H1 (cell line): ENCODE data around the gene FLRT2. TPM values are rescaled to one million over a fixed set of nuclear protein-coding genes. Genes with fewer than 3 reads are reported as not detected.
A peak's percentile ranks its signal among the peaks of the same experiment; 100 is the strongest.

ENCODE experiments used
- CTCF ChIA-PET: fragments of 300-600 bp; sonication (Branson Sonifier 250); formaldehyde crosslinking; loops from one replicate; lab custom pipeline; 2021; ENCODE audit not compliant: partially characterized antibody; lab: Charles Lee
- POLR2A ChIA-PET: fragments of 300-600 bp; sonication (Branson Sonifier 250); formaldehyde crosslinking; loops from one replicate; lab custom pipeline; 2021; ENCODE audit warnings: inconsistent platforms; ENCODE audit not compliant: partially characterized antibody; lab: Charles Lee
- DNase-seq, 2 experiments: peaks; one replicate each; pipeline versions ENCODE4 v3.0.0 to v3.0.0-alpha.2; 2010 to 2022; ENCODE audit warnings: low spot score in 2 of 2, low read depth in 1 of 2, mixed read lengths in 1 of 2
- FAIRE-seq: peaks from 2 replicates; lab custom pipeline; 2011; peaks lifted over from hg19 to GRCh38; lab: Jason Lieb, UNC
- H2AFZ ChIP-seq: 2 replicates; pipeline ENCODE4 v1.8.1; 2012; ENCODE audit warnings: low read length, inconsistent platforms
- H2AK5ac ChIP-seq: 2 replicates; pipeline ENCODE4 v1.6.1; 2013; ENCODE audit warnings: low read depth, low read length
- H2BK120ac ChIP-seq: replicated peaks from 2 replicates; pipeline ENCODE3; 2013; ENCODE audit warnings: low read depth, low read length, inconsistent platforms
- H2BK12ac ChIP-seq: 2 replicates; pipeline ENCODE4 v1.6.1; 2013; ENCODE audit warnings: low read depth, low read length
- H2BK15ac ChIP-seq: 2 replicates; pipeline ENCODE4 v1.6.1; 2013; ENCODE audit warnings: low read length
- H2BK20ac ChIP-seq: 2 replicates; pipeline ENCODE4 v1.6.1; 2013; ENCODE audit warnings: low read length
- H2BK5ac ChIP-seq: 2 replicates; pipeline ENCODE4 v1.6.1; 2013; ENCODE audit warnings: low read depth, low read length
- H3K14ac ChIP-seq: 2 replicates; pipeline ENCODE4 v1.6.1; 2013; ENCODE audit warnings: inconsistent platforms; ENCODE audit not compliant: insufficient read length
- H3K18ac ChIP-seq: 2 replicates; pipeline ENCODE4 v1.6.1; 2013; ENCODE audit warnings: low read length; ENCODE audit errors: extremely low read depth
- H3K23ac ChIP-seq: 2 replicates; pipeline ENCODE4 v1.6.1; 2013; ENCODE audit warnings: inconsistent platforms; ENCODE audit not compliant: insufficient read length
- H3K23me2 ChIP-seq: 2 replicates; pipeline ENCODE4 v1.6.1; 2013; ENCODE audit warnings: low read depth, low read length
- H3K27ac ChIP-seq: 2 replicates; pipeline ENCODE4 v1.6.1; 2011; ENCODE audit warnings: low read depth, low read length, inconsistent platforms
- H3K27me3 ChIP-seq, 4 experiments: replicated peaks in 1 of 4; 1 replicate in 1 of 4; 2 replicates in 3 of 4; pipeline versions ENCODE4 v1.6.1 to v1.8.1; 2011 to 2013; ENCODE audit warnings: low read length in 3 of 4, mild to moderate bottlenecking in 3 of 4, inconsistent platforms in 2 of 4, mixed read lengths in 2 of 4, moderate library complexity in 1 of 4; ENCODE audit not compliant: control insufficient read depth in 3 of 4, insufficient read depth in 3 of 4; ENCODE audit errors: extremely low read depth in 1 of 4
- H3K36me3 ChIP-seq, 4 experiments: 2 replicates each; pipeline versions ENCODE4 v1.6.1 to v1.8.1; 2011 to 2013; ENCODE audit warnings: mild to moderate bottlenecking in 4 of 4, low read length in 3 of 4, moderate library complexity in 2 of 4, control low read depth in 1 of 4, inconsistent platforms in 1 of 4; ENCODE audit not compliant: insufficient read depth in 4 of 4, control insufficient read depth in 2 of 4
- H3K4ac ChIP-seq: replicated peaks from 2 replicates; pipeline ENCODE3; 2013; ENCODE audit warnings: low read length, low read depth, mixed read lengths, inconsistent platforms; ENCODE audit not compliant: insufficient read length
- H3K4me1 ChIP-seq, 4 experiments: replicated peaks in 1 of 4; 1 replicate in 1 of 4; 2 replicates in 3 of 4; pipeline versions ENCODE4 v1.6.1 to v1.8.1; 2011 to 2013; ENCODE audit warnings: low read length in 3 of 4, inconsistent platforms in 2 of 4, mixed read lengths in 1 of 4; ENCODE audit not compliant: insufficient read depth in 4 of 4, control insufficient read depth in 3 of 4
- H3K4me2 ChIP-seq, 2 experiments: 2 replicates each; pipeline versions ENCODE4 v1.6.1 to v1.8.1; 2011 to 2013; ENCODE audit warnings: low read depth in 2 of 2, low read length in 2 of 2, control low read depth in 1 of 2, inconsistent platforms in 1 of 2, mild to moderate bottlenecking in 1 of 2; ENCODE audit not compliant: insufficient read depth in 1 of 2
- H3K4me3 ChIP-seq, 4 experiments: fragments of 200-600, 300-600 bp in 1 of 4; sonication (generic), shearing (Covaris generic), sonication (Bioruptor Twin) in 1 of 4; 2 replicates each; pipeline versions ENCODE4 v1.5.1 to v1.8.1; 2011 to 2016; ENCODE audit warnings: low read length in 4 of 4, low read depth in 3 of 4, control low read depth in 2 of 4, inconsistent platforms in 2 of 4, mild to moderate bottlenecking in 2 of 4, mixed read lengths in 1 of 4, moderate library complexity in 1 of 4; ENCODE audit not compliant: insufficient read depth in 2 of 4; ENCODE audit errors: extremely low read depth in 1 of 4
- H3K56ac ChIP-seq: replicated peaks from 2 replicates; pipeline ENCODE3; 2013; ENCODE audit warnings: low read depth, mild to moderate bottlenecking, mixed read lengths, low read length, inconsistent platforms; ENCODE audit not compliant: insufficient read length
- H3K79me1 ChIP-seq: 2 replicates; pipeline ENCODE4 v1.6.1; 2013; ENCODE audit warnings: low read depth, low read length, control low read depth
- H3K79me2 ChIP-seq, 2 experiments: 2 replicates each; pipeline versions ENCODE4 v1.6.1 to v1.8.1; 2012 to 2013; ENCODE audit warnings: low read length in 2 of 2, mild to moderate bottlenecking in 2 of 2, inconsistent platforms in 1 of 2; ENCODE audit not compliant: insufficient read depth in 2 of 2, control insufficient read depth in 1 of 2
- H3K9ac ChIP-seq, 4 experiments: replicated peaks in 1 of 4; 1 replicate in 1 of 4; 2 replicates in 3 of 4; pipeline versions ENCODE4 v1.6.1 to v1.8.1; 2011 to 2013; ENCODE audit warnings: low read depth in 3 of 4, low read length in 3 of 4, control low read depth in 2 of 4, mild to moderate bottlenecking in 2 of 4, moderate library complexity in 2 of 4, inconsistent platforms in 1 of 4; ENCODE audit errors: extremely low read depth in 1 of 4
- H3K9me3 ChIP-seq, 2 experiments: 2 replicates each; pipeline versions ENCODE4 v1.6.1 to v1.8.1; 2012 to 2013; ENCODE audit warnings: mild to moderate bottlenecking in 2 of 2, moderate library complexity in 2 of 2, control low read depth in 1 of 2, inconsistent platforms in 1 of 2, low read depth in 1 of 2, low read length in 1 of 2, mixed read lengths in 1 of 2; ENCODE audit not compliant: insufficient read depth in 2 of 2
- H4K20me1 ChIP-seq, 2 experiments: replicated peaks in 1 of 2; 2 replicates each; pipeline versions ENCODE3 to v1.8.1; 2011 to 2013; ENCODE audit warnings: inconsistent platforms in 2 of 2, low read length in 2 of 2, mild to moderate bottlenecking in 1 of 2; ENCODE audit not compliant: insufficient read depth in 2 of 2, control insufficient read depth in 1 of 2
- H4K5ac ChIP-seq: 2 replicates; pipeline ENCODE4 v1.6.1; 2013; ENCODE audit warnings: low read length, low read depth, mixed read lengths, inconsistent platforms; ENCODE audit not compliant: insufficient read length
- H4K8ac ChIP-seq: 2 replicates; pipeline ENCODE4 v1.8.0; 2013; ENCODE audit warnings: mild to moderate bottlenecking, moderate library complexity, low read length, inconsistent platforms; ENCODE audit not compliant: insufficient read depth; ENCODE audit errors: extremely low read depth
- H4K91ac ChIP-seq: replicated peaks from 2 replicates; pipeline ENCODE3; 2013; ENCODE audit warnings: low read length, mixed read lengths, inconsistent platforms; ENCODE audit not compliant: insufficient read length
- BACH1 ChIP-seq: IDR thresholded peaks from 2 replicates; pipeline ENCODE4 v1.6.1; 2012; ENCODE audit warnings: low read length, improper control_type of control experiment
- CBX8 ChIP-seq: fragments of 300-800, 300-1000 bp; sonication (generic); IDR thresholded peaks from 2 replicates; pipeline ENCODE4 v1.7.1; 2016; ENCODE audit warnings: low read depth, low read length, borderline replicate concordance
- CEBPB ChIP-seq: IDR thresholded peaks from 2 replicates; pipeline ENCODE4 v1.6.1; 2012; ENCODE audit warnings: low read depth, low read length
- CREB1 ChIP-seq: IDR thresholded peaks from 2 replicates; pipeline ENCODE4 v1.6.1; 2012; ENCODE audit warnings: inconsistent platforms
- CTBP2 ChIP-seq: IDR thresholded peaks from 2 replicates; pipeline ENCODE4 v1.7.0; 2011; ENCODE audit warnings: borderline replicate concordance, mild to moderate bottlenecking, moderate library complexity, mixed read lengths, low read length; ENCODE audit not compliant: insufficient read depth, insufficient read length
- JUN ChIP-seq: IDR thresholded peaks from 2 replicates; pipeline ENCODE4 v1.6.1; 2011; ENCODE audit warnings: low read depth, mild to moderate bottlenecking, improper control_type of control experiment, low read length
- POLR2A ChIP-seq, 2 experiments: IDR thresholded peaks; 1 replicate in 1 of 2; 2 replicates in 1 of 2; pipeline ENCODE4 v1.6.1; 2011; ENCODE audit warnings: low read depth in 2 of 2, low read length in 2 of 2, mild to moderate bottlenecking in 2 of 2; ENCODE audit errors: control extremely low read depth in 1 of 2
- RFX5 ChIP-seq: IDR thresholded peaks from 2 replicates; pipeline ENCODE4 v1.6.1; 2011; ENCODE audit warnings: low read depth, low read length, improper control_type of control experiment, borderline replicate concordance
- SRF ChIP-seq: IDR thresholded peaks from 2 replicates; pipeline ENCODE4 v1.6.1; 2011; ENCODE audit warnings: mild to moderate bottlenecking, low read depth, low read length, moderate library complexity
- SUZ12 ChIP-seq: fragments of 200-600 bp; sonication (generic); IDR thresholded peaks from 2 replicates; pipeline ENCODE4 v1.6.1; 2012; ENCODE audit warnings: mild to moderate bottlenecking, inconsistent platforms, low read length, moderate library complexity, mixed read lengths
- WGBS, 2 experiments: shearing (Covaris generic) in 1 of 2; methylation state at CpG; one replicate each; pipeline versions ENCODE4 v1.1.6 to v1.1.7; 2013 to 2015; ENCODE audit warnings: low lambda C conversion rate in 2 of 2, mixed read lengths in 2 of 2, inconsistent platforms in 1 of 2, low coverage in 1 of 2, missing lambda C conversion rate in 1 of 2; ENCODE audit not compliant: insufficient replicate concordance in 2 of 2, insufficient coverage in 1 of 2, insufficient read length in 1 of 2; ENCODE audit errors: extremely low coverage in 1 of 2, missing lambda C conversion rate in 1 of 2; 5-methylcytosine and 5-hydroxymethylcytosine counted together
- polyA plus RNA-seq, 7 experiments: library from polyadenylated mRNA; depleted of rRNA in 3 of 7; stranded (reverse) in 5 of 7; unstranded in 2 of 7; fragments of >200 nt in 5 of 7; fragments of 200-250 nt in 2 of 7; gene quantifications; 1 replicate in 5 of 7; 2 replicates in 1 of 7; 4 replicates in 1 of 7; pipeline versions ENCODE4 v1.2.1 to v1.2.3, GENCODE V29; 2011 to 2013; ENCODE audit warnings: missing spikeins in 2 of 7, mixed read lengths in 2 of 7
- total RNA-seq: library from RNA; stranded (reverse); fragmentation: NEBNext Ultra II Directional; extraction: Animal tissue kit (Norgen Biotek cat#: 25700); gene quantifications from 2 replicates; pipeline ENCODE4 v1.2.1, GENCODE V29; 2021
- TF ChIP-seq, protein P1 (sequence below): IDR thresholded peaks from 2 replicates; pipeline ENCODE4 v1.6.1; 2011; ENCODE audit warnings: low read length, improper control_type of control experiment
- TF ChIP-seq, protein P2 (sequence below): IDR thresholded peaks from 2 replicates; pipeline ENCODE4 v1.6.1; 2012; ENCODE audit warnings: inconsistent platforms

FLRT2 gene
- total and polyA plus RNA-seq, 2 of the 8 experiments (the other 6 are each of a cell fraction or from before 2014, with no cell fraction given): 2.4 to 6.9 TPM

DNA sequence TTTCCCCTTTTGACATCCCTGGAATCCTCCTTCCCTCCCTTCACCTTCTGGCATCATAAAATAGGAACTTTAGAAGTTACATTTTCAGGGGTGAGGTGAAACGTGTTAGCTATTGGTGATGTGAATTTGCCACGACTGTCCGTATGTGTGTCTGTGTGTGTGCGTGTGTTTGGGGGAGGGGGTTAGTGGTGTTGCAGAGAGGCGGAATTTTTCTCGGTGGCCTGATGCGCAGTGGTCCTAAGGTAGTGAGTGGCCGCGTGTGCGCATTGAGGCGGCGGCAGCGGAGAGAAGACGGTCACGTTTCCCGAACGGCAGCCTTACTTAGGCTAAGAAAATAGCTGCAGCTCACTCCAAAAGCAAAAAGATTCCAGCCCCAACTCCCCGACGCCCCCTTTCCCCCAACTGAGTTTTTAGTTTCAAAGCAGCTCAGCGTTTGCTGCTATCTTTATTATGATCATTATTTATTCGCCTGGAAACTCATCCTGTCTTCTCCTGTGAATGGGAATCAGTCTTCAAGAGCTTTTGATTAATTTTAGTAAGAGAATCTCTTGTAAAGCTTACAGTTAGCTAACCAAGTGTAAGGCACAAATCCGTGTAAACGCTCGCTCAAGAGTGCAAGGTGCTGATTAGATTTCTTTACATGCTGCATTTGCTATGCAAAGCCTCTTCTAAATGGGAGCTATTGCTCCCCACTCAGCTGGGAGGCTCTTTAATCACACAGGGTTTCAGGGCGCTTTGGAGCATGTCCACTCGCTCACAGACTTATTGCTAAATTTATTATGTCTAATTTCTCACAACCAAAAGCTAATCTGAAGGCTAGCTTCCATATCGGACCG, 4.7 kb downstream of the FLRT2 start:
- peaks cover 20 to 50% (median 41%) of the 10 kb centered on the region in 4 experiments for H3K27me3 ChIP-seq
- H3K4me3 ChIP-seq: peak overlapping the region; percentile 62 to 76 (median 68)
- no peak overlapping the region for H3K27ac ChIP-seq
- no peak overlapping the region for H2BK20ac ChIP-seq
- no peak overlapping the region for H4K91ac ChIP-seq
- peaks cover 3 to 32% (median 14%) of the 10 kb centered on the region in 4 experiments for H3K4me1 ChIP-seq
- FAIRE-seq (no peak), DNase-seq (no peak)
- H2AFZ ChIP-seq: no peak overlapping the region
- peaks cover 37% of the 10 kb centered on the region for H3K23me2 ChIP-seq
- no peaks in the 10 kb centered on the region for H3K79me1 ChIP-seq
- H3K36me3 ChIP-seq: no peaks in the 10 kb centered on the region
- no peak overlapping the region for H4K5ac ChIP-seq
- no peak overlapping the region for H2BK5ac ChIP-seq
- no peak overlapping the region for H3K23ac ChIP-seq
- H3K9ac ChIP-seq: no peak overlapping the region
- H3K79me2 ChIP-seq: no peaks in the 10 kb centered on the region
- H3K14ac ChIP-seq: no peak overlapping the region
- WGBS, 2 experiments: 2% methylated on average over 21 of the region's 28 CpGs; no CpG with 5 or more reads in 1 of the 2 experiments
- peaks cover 2 to 3% of the 10 kb centered on the region in 2 experiments for H4K20me1 ChIP-seq
- no peak overlapping the region for H2AK5ac ChIP-seq
- no peak overlapping the region; the same call in 1 of the 2 replicates for H2BK12ac ChIP-seq
- no peak overlapping the region for H3K18ac ChIP-seq
- POLR2A ChIA-PET: no interaction called here
- H3K56ac ChIP-seq: no peak overlapping the region
- H2BK120ac ChIP-seq: no peak overlapping the region
- no peak overlapping the region for H3K4ac ChIP-seq
- H2BK15ac ChIP-seq: no peak overlapping the region
- no peak overlapping the region for H4K8ac ChIP-seq
- H3K9me3 ChIP-seq: no peaks in the 10 kb centered on the region
- CTCF ChIA-PET: interaction anchor here (0.6 to 2.8 kb wide), 12 partner anchors 10 to 1094 kb away, joined by 3 to 11 read pairs (median 3); no protein-coding TSS in a partner anchor
- H3K4me2 ChIP-seq: peak overlapping the region; percentile 94 to 99
- TF ChIP-seq SUZ12 (peak; percentile 80; the same call in 1 of the 2 replicates), CTBP2 (no peak), SRF (no peak), CREB1 (no peak), BACH1 (no peak), CBX8 (no peak), RFX5 (no peak), CEBPB (no peak), POLR2A (IDR thresholded peaks at IDR 0.05; ENCODE audit: control extremely low read depth in 1 of 2, low read depth in 2 of 2, low read length in 2 of 2) (no peak), JUN (no peak)
- TF ChIP-seq, protein P1, sequence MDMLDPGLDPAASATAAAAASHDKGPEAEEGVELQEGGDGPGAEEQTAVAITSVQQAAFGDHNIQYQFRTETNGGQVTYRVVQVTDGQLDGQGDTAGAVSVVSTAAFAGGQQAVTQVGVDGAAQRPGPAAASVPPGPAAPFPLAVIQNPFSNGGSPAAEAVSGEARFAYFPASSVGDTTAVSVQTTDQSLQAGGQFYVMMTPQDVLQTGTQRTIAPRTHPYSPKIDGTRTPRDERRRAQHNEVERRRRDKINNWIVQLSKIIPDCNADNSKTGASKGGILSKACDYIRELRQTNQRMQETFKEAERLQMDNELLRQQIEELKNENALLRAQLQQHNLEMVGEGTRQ: no peak
- TF ChIP-seq, protein P2, sequence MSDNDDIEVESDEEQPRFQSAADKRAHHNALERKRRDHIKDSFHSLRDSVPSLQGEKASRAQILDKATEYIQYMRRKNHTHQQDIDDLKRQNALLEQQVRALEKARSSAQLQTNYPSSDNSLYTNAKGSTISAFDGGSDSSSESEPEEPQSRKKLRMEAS: peak; percentile 63
